Fibroblast of skin of left biceps (primary cell): ENCODE data around the gene MICALL2.

ENCODE experiments used
- DNase-seq, 2 experiments: peaks; one replicate each; pipeline ENCODE4 v3.0.0-alpha.2; 2013; ENCODE audit warnings: low read depth in 2 of 2

Gene MICALL2

DNA sequence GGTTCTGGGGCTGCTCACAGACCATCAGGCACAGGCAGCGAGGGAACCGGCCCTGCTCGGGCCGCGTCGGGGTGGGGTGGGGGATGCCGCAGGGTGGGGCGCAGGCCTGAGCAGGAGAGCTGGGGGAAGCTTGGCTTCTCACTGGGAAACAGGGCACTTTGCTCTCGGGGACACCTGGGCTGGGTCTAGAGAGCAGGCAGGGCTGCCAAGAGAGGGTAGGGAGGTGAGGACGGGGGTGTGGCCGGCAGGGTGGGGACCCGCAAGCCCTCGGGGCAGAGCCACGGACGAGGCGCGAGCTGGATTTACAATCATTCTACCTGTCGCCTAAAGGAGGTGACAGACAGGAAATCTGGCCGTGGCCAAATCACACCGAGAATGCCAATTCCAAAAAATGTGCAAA is 33.9 kb upstream of the MICALL2 start:
- no peak for DNase-seq

DNA sequence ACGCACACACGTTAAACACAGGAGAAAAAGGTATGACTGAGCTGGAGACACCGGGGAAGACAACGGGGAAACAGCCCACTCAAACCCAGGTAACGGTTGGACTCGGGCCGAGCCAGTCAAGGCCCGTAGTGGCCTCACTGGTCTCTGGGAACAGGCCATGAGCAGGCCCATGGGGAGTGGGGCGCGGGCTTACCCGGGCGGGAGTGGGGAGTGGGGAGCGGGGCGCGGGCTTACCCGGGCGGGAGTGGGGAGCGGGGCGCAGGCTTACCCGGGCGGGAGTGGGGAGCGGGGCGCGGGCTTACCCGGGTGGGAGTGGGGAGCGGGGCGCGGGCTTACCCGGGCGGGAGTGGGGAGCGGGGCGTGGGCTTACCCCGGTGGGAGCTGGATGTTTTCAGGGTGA is 33.4 kb upstream of the MICALL2 start:
- no peak for DNase-seq

- no peak for DNase-seq
Observed at GRCh38 chr7:1492221-1492620, 33.0 kb upstream of the MICALL2 start.

DNA sequence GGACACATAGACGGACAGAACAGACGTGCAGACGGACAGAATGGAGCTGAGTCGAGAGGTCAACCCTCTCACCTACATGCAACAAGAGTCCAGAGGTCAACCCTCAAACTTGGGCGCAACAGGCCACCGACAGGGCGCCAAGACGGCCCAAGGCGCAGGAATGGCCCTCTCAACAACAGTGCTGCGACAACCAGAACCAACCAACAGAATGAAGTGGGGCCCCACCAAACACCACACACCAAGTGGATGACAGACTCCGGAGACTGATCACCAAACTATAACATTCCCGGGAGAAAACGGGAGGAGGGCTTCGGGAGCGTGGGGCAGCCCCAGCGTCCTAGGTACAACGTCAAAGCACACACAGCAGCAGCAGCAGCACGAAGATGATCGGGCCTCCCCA is 31.6 kb upstream of the MICALL2 start:
- no peak for DNase-seq

DNA sequence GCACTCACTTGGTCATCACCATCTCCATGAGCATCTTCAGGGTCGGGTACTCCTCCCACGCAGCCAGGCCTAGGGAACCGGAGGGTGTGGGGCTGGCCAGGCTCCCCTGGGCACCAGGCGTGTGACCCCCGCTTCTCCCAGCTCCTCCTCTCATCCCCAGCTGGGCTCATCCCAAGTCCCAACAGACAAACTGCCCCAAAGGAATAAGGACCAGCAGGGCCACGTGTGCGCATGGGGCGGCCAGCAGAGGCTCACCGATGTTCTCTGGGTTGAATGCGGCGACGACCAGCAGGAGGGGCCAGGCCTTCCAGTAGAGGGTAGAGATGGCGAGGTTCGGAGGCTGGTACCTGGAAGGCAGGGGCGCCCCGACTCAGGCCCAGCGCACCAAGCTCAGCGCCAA is 30.1 kb upstream of the MICALL2 start:
- no peak for DNase-seq

- no peak for DNase-seq
Observed at GRCh38 chr7:1488016-1488415, 28.7 kb upstream of the MICALL2 start.

- no peak for DNase-seq
Observed at GRCh38 chr7:1487466-1487865, 28.2 kb upstream of the MICALL2 start.

- no peak for DNase-seq
Observed at GRCh38 chr7:1486571-1486970, 27.3 kb upstream of the MICALL2 start.

DNA sequence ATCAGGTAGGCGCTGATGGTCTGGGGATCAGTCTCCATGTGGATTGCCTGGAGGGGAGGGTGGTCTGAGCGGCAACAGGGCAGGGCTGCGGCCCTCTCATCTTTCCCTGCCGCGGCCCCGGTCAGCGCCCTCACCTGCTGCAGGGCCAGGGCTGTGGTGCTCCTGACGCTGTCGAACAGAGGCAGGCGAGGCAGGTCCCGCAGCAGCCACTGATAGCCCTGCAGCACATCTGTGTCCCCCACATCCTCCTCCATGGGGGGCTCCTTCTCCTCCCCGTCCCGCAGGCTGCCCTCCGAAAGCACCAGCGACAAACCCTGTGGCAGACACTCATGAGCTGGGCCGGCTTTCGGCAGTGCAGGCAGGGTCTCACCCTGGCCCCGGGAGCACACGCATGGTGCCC is 25.9 kb upstream of the MICALL2 start:
- DNase-seq: no peak

- DNase-seq: no peak
Observed at GRCh38 chr7:1484569-1484968, 25.3 kb upstream of the MICALL2 start.

GRCh38 chr7:1483536-1484505 is 24.6 kb upstream of the MICALL2 start:
- no peak for DNase-seq

DNA sequence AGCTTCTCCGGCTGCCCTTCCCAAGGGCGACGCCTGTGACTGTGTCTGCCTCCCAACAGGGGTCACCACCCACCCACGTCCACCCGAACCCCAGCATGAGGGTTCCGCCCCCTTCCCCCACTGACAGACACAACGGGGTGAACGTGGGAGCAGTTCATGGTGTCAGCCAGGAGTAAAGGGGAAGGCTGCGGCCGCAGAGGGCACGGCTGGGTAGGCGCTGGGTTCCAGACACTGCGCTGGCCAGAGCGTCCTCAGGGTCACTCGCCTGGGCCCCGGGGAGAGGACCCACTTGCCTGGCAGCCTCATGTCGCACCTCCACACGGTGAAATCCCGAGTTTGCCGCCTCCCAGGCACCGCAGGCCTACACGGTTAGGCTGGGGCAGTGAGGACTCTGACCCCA is 23.8 kb upstream of the MICALL2 start:
- DNase-seq: no peak

- no peak for DNase-seq
Observed at GRCh38 chr7:1481300-1481699, 22.0 kb upstream of the MICALL2 start.

GRCh38 chr7:1480670-1481069 is 21.4 kb upstream of the MICALL2 start:
- no peak for DNase-seq

DNA sequence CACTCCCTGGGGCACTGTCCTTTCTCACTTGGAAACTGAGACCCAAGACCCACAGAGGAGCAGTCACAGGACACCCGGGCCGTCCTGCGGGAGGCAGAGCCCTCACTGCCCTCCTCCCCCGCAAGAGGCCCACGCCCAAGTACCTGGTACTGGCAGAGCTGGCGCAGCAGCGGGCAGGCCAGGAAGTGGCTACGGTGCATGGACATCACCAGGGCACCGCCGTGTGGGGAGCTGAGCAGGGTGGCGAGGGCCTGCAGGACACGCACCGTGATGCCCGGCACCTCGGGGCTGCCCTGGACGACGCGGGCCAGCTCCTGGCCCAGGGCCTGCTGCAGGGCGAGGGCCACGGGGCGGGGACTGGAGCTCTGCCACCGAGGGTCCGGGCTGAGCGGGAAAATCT is 20.0 kb upstream of the MICALL2 start:
- DNase-seq: no peak

DNA sequence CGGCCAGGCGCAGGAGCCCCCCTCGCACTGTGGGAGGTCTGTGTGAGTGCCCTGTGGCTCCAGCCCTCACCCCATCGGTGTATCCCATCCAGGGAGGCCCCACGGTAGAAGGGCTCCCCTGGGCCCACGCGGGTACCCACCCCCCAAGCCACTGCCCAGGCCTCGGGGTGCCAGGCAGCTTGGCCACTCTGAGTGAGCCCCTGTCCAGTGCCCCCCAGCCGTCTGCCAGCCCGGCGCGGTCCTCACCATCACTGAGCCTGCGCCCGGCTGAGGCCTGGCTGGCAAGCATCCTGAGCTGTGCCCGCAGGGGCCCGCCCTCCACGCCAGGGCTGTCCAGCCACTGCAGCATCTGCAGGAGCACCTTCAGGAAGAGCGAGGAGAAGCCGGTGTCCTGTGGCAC is 19.2 kb upstream of the MICALL2 start:
- no peak for DNase-seq

- DNase-seq: no peak
Observed at GRCh38 chr7:1476859-1477258, 17.6 kb upstream of the MICALL2 start.

- no peak for DNase-seq
Observed at GRCh38 chr7:1475991-1476390, 16.7 kb upstream of the MICALL2 start.

DNA sequence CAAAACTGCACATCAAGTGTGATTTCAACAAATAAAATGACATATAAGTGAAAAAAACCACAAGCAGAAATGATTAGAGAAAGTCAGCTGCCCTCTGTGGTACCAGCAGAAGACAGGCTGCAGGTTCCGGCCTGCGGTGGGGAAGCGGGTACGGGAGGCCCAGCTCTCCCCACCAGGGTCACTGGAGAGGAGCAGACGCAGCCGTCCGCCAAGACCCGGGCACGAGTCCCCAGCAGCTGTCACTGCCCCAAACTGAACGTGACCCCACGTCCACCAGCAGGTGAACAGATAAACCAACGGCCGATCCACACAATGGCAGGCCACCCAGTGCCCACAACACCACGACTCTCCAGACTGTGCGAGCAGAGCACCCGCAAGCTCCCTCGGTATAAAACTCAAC is 16.1 kb upstream of the MICALL2 start:
- no peak for DNase-seq

DNA sequence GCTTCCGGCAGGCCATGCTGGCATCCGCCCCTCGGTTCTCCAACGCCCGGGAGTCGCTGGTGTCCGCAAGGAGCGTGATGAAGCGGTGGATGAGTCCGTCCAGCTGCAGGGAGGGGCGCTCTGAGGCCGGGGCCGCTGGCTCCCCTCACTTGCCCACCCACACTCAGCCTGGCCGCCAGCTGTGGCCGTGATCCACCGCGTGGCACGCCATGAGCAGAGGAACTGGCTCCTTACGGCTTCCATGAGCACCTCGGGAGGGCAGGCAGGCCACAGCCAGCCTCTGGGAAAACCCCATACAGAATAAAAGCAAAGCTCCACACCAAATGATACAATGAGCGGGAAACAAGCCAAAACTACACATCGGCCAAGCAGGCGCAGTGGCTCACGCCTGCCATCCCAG is 15.5 kb upstream of the MICALL2 start:
- DNase-seq: no peak

GRCh38 chr7:1473864-1474512 is 14.7 kb upstream of the MICALL2 start:
- DNase-seq: peak; percentile 33 to 34

- DNase-seq: no peak
Observed at GRCh38 chr7:1470901-1471300, 11.6 kb upstream of the MICALL2 start.

GRCh38 chr7:1468643-1469298 is 9.5 kb upstream of the MICALL2 start:
- DNase-seq: no peak
